DMS153 treated with DMSO at 0.1 percent for 48 hours (cell line): ENCODE data around the gene CPN1.
"Not testable (repeated sequence)": the region's sequence is repeated elsewhere in the genome, so short reads cannot be mapped to it uniquely, and the experiment has no call there.

Experiments
- DNase-seq: peaks from one replicate; lab custom pipeline; 2025; ENCODE audit not compliant: unreplicated experiment; lab: John Stamatoyannopoulos, UW

The CPN1 gene

DNA sequence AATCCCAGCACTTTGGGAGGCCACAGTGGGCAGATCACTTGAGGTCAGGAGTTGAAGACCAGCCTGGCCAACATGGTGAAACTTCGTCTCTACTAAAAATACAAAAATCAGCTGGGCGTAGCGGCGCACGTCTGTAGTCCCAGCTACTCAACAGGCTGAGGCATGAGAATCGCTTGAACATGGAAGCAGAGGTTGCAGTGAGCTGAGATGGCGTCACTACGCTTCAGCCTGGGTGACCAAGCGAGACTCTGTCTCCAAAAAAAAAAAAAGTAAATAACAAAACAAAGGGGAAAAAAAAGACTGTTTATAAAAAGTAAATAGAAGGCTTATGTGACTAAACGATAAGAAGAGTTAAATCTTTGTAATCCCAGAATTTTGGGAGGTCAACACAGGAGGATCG, 56.9 kb downstream of the CPN1 start:
- DNase-seq, result no peak

DNA sequence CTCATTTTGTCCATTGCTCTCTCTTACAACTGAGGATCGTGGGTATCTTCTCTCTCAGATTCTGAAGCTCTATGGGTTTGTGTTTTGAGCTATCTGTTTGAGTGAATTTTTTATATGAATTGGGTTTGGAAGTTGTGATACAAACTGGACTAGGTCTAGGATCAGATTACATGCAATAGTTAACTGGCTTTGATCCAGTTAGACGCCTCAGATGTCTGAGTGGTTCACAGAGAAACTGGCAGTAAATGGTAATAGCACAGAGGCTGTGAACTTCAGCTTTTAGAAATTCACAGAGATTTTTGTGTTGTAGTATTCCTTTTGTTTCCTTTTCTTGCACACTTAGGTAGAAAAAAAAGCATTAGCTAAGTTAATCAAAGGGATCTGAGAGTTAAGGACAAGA, 59.3 kb downstream of the CPN1 start:
- no peak for DNase-seq

GRCh38 chr10:100021322-100021721, 60.3 kb downstream of the CPN1 start:
- no peak for DNase-seq

DNA sequence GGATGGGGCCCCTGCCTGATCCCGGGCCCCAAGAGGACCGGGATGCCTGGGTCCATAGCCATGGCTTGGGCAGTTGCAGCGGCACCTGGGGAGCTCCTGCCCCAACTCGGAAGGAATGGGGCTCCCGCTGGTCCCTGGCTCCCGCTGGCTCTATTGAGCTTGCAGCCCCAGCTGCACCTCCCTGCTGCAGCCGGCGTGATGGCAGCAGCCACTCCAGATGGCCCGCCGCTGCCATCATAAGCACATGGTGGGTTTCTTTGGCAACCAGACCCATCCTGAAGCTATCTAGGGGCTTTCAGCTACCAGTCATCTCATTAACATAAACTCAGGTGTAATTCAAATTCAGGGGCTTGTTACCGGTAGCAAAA, 60.8 kb downstream of the CPN1 start:
- no peak for DNase-seq

- peak; percentile 31 for DNase-seq
Observed at GRCh38 chr10:100020142-100020885, 61.4 kb downstream of the CPN1 start.

- DNase-seq, result no peak
Observed at GRCh38 chr10:100019787-100020141, 61.9 kb downstream of the CPN1 start.

- no peak for DNase-seq
Observed at GRCh38 chr10:100014071-100014762, 67.5 kb downstream of the CPN1 start.

DNA sequence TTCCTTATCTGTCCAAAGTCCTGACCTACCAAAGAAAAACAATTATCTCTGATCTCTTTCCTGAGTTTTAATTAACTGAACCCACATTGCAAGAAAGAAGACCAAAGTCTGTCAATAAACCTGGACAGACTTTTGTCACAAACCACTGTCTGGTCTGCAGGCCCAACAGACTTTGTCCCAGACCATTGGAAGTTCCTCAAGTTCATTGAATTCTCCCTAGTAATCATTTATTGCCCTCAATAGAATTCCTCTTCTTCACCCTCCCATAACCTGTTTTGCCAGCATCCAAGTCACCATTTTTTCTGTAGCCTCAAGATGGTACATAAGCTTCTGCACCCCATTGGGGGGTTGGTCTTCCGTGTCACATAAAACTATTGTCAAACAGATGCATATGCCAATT, 68.0 kb downstream of the CPN1 start:
- no peak for DNase-seq

DNA sequence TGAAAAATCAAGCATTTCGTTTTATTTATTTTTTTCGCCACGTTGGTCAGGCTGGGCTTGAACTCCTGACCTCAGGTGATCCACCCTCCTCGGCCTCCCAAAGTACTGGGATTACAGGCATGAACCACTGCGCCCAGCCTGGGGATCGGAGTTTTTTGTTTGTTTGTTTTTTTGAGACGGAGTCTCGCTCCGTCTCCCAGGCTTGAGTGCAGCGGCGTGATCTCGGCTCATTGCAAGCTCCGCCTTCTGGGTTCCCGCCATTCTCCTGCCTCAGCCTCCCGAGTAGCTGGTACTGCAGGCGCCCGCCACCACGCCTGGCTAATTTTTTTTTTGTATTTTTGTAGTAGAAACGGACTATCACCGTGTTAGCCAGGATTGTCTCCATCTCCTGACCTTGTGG, 69.8 kb downstream of the CPN1 start:
- DNase-seq, result not testable (repeated sequence)

GRCh38 chr10:100009793-100010676, 71.6 kb downstream of the CPN1 start, which contains the start of gene DNMBP:
Gene DNMBP, minus strand, starts transcription at chr10:100009947. Its CDS starts 37,823 bp downstream, at chr10:99972124.
- peak; percentile 29 for DNase-seq

- DNase-seq, result no peak
Observed at GRCh38 chr10:100009283-100009792, 72.3 kb downstream of the CPN1 start.

DNA sequence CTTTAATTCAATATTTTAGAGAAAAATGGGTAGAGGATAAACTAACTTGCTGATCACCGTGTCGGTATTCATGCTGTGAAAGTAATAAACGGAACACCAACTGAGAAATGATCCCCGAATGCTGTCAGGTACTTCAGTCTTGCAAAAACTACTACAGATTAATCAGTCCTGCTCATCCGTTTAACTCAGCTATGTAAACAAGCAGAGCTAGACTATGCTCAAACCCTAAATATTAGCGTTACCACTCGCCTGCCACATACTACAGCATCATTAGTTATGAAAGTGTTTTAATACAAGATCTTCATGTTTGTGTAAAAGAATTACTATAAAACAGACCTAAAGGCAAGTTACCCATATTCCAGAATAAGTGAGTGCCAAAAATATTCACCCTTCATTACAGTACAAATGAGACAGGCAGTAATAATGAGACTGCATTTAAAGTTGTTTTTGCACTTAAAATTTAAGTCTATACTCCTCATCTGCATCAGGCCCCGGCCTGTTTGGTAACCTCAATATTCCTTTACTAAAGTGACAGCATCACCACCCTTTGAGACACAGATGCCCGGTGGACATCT, 72.9 kb downstream of the CPN1 start:
- no peak for DNase-seq

GRCh38 chr10:100008142-100008522, 73.5 kb downstream of the CPN1 start:
- DNase-seq, result no peak

- no peak for DNase-seq
Observed at GRCh38 chr10:100007231-100008141, 74.2 kb downstream of the CPN1 start.

DNA sequence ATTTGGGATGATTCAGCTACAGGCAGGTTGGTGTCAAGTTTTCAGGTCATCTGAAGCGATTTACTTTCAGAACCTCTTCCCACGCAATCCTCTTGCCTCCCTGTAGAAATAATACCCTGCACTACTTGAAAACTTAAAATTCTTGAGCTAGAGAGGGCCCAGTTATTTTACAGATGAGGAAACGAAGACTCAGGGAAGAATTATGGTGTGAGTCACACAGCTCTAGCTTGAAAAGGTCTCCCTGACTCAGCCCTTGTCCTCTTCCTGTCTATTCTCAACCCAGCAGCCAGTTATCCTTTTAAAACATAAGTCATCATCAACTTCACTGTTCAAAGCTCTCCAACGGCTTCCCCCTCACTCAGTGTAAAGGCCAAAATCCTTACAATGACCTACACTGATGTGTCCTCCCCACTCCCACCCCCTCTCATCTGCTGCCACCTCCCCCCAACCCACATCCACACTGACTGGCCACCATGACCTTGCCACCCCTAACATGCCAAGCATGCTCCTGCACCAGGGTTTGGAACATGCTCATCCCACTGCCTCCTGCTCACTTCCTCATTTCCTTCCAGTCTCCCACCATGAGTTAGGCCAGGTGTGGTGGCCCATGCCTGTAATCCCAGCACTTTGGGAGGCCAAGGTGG, 75.3 kb downstream of the CPN1 start:
- no peak for DNase-seq

DNA sequence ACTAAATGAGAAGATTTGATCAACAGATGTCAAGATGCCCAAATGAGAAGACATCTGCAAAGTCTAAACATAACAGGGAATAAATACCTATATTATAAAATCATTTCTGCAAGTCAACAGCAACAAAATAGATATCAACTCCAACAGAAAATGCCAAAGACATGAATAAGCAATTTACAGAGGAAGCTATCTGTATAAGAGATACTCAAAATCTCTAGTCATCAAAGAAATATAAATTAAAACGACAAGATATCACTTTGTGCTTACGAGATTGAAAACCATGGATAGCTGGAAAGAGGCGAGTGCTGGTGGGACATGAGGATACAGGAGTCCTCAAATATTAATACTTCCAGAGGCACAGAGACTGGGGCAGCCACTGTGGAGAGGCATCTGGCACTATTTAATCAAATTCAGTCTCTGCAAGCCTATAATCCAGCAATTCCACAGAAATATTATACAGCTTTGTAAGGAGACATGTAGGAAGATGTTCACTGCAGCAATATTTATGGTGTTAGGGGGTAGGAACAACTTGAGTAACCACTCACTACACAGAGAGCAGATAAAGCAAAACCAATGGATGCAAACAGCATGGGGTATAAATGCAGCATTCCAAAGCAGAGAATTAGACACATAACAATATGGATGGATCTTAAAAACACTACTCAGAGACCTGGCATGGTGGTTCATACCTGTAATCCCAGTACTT, 76.7 kb downstream of the CPN1 start:
- DNase-seq, result no peak

- no peak for DNase-seq
Observed at GRCh38 chr10:100000109-100000644, 81.5 kb downstream of the CPN1 start.

DNA sequence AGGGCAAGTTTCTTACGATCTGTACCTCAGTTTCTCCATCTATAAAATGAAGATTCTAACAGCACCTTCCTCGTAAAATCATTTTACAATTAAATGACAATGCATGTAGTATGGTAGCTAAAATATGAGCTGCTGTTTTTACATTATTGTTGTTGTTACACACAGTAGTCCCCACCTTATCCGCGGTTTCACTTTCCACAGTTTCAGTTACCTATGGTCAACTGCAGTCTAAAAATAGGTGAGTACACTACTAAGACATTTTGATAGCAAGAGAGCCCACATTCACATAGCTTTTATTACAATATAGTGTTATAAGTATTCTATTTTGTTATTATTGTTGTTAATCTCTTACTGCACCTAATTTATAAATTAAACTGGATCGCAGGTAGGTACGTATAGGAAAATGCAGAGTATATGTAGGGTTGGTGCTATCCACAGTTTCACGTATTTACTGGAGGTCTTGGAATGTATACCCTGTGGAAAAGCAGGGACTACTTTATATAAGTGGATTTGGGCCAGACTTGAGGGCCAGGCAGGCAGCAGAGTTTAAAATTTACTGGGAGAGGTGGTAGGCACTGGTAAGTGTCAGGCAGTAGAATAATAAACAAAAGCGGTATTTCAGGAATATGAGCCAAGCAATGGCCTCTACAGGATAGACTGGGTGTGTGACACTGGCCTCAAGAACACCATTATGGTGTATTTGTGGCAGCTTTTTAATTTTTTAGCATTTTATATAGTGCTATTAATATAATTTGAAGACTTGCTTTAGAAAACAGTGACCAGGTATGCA, 82.2 kb downstream of the CPN1 start:
- no peak for DNase-seq
